ENCODE data around the gene SMAD6. TPM values are rescaled to one million over a fixed set of nuclear protein-coding genes. Genes with fewer than 3 reads are reported as not detected.

Gene SMAD6
- total and polyA plus RNA-seq, 2 donors (not counting 1 experiment from before 2014, with no cell fraction given): 0.03 to 0.37 TPM

DNA sequence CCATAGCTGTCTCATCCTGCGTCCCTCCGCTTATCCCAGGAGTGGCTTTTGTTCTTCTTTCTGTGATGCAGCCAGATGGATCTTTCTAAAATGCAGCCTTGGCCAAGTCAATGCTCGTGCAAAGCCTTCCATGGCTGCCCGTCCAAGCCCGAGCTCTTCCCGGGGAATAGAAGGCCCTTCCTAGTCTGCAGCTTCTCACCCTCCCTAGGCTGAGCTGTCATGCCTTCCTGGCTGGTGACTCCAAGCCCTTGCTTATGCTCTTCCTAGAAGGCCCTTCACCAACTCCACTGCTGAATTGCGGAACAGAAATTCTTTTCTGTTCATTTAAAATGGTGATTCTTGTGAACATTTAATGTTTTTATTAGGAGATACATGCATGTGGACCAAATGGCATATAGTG lies 95.9 kb downstream of the SMAD6 start:
- Histone ChIP-seq H3K27me3 (replicated peaks in 1 of 4; ENCODE audit: control extremely low read depth in 1 of 4, control insufficient read depth in 3 of 4, insufficient read depth in 4 of 4, low read length in 3 of 4) (peaks cover 0 to 13% (median 0%) of the 10 kb centered on the region in 4 experiments), H3K4me3 (ENCODE audit: control extremely low read depth in 1 of 5, extremely low read depth in 1 of 5, insufficient read depth in 1 of 5, low read depth in 2 of 5, low read length in 4 of 5) (no peak overlapping the region), H4K20me1 (ENCODE audit: control insufficient read depth, insufficient read depth, low read length, poor library complexity, severe bottlenecking) (no peaks in the 10 kb centered on the region), H2AFZ (ENCODE audit: insufficient read depth, low read depth, low read length, poor library complexity, severe bottlenecking) (no peak overlapping the region), H3K4me2 (replicated peaks; ENCODE audit: low read depth, low read length, poor library complexity, severe bottlenecking) (no peak overlapping the region), H3K36me3 (replicated peaks in 1 of 2; ENCODE audit: control extremely low read depth in 1 of 2, control insufficient read depth in 1 of 2, extremely low read depth in 1 of 2, insufficient read depth in 2 of 2, low read length in 1 of 2) (no peaks in the 10 kb centered on the region), H3K4me1 (ENCODE audit: control insufficient read depth in 2 of 2, insufficient read depth in 2 of 2, low read length in 2 of 2) (no peaks in the 10 kb centered on the region), H3K9me3 (ENCODE audit: control extremely low read depth in 1 of 3, control insufficient read depth in 2 of 3, insufficient read depth in 1 of 3, low read length in 2 of 3) (no peaks in the 10 kb centered on the region), H3K27ac (ENCODE audit: low read length in 2 of 2) (no peak overlapping the region), H3K79me2 (ENCODE audit: control insufficient read depth, insufficient read depth, low read length) (no peaks in the 10 kb centered on the region), H3K9ac (ENCODE audit: low read length) (no peak overlapping the region)
- no peak for DNase-seq
- H3K4me1 Mint-ChIP-seq: no peaks in the 10 kb centered on the region
- no peak overlapping the region for H3K4me3 Mint-ChIP-seq
- 88% methylated on average over 6 of the region's 7 CpGs for WGBS (ENCODE audit: insufficient coverage)
- no peak overlapping the region for H3K27ac Mint-ChIP-seq
- POLR2A ChIA-PET: interaction anchor here (0.5 kb wide), 1 partner anchor 192 kb away, joined by 3 read pairs; no protein-coding TSS in a partner anchor
- ATAC-seq (ENCODE audit: low read depth): no peak
- peaks cover 14% of the 10 kb centered on the region for H3K27me3 Mint-ChIP-seq
- CTCF ChIA-PET: no interaction called here
- H3K9me3 Mint-ChIP-seq (ENCODE audit: insufficient read depth): no peaks in the 10 kb centered on the region
- intact Hi-C loops (cut with micrococcal nuclease): no loop called here
- TF ChIP-seq, protein P1, sequence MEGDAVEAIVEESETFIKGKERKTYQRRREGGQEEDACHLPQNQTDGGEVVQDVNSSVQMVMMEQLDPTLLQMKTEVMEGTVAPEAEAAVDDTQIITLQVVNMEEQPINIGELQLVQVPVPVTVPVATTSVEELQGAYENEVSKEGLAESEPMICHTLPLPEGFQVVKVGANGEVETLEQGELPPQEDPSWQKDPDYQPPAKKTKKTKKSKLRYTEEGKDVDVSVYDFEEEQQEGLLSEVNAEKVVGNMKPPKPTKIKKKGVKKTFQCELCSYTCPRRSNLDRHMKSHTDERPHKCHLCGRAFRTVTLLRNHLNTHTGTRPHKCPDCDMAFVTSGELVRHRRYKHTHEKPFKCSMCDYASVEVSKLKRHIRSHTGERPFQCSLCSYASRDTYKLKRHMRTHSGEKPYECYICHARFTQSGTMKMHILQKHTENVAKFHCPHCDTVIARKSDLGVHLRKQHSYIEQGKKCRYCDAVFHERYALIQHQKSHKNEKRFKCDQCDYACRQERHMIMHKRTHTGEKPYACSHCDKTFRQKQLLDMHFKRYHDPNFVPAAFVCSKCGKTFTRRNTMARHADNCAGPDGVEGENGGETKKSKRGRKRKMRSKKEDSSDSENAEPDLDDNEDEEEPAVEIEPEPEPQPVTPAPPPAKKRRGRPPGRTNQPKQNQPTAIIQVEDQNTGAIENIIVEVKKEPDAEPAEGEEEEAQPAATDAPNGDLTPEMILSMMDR (IDR thresholded peaks at IDR 0.05): no peak
- TF ChIP-seq EZH2 (IDR thresholded peaks at IDR 0.05; ENCODE audit: borderline replicate concordance, insufficient read depth, low read depth, low read length, poor library complexity, severe bottlenecking): no peak

DNA sequence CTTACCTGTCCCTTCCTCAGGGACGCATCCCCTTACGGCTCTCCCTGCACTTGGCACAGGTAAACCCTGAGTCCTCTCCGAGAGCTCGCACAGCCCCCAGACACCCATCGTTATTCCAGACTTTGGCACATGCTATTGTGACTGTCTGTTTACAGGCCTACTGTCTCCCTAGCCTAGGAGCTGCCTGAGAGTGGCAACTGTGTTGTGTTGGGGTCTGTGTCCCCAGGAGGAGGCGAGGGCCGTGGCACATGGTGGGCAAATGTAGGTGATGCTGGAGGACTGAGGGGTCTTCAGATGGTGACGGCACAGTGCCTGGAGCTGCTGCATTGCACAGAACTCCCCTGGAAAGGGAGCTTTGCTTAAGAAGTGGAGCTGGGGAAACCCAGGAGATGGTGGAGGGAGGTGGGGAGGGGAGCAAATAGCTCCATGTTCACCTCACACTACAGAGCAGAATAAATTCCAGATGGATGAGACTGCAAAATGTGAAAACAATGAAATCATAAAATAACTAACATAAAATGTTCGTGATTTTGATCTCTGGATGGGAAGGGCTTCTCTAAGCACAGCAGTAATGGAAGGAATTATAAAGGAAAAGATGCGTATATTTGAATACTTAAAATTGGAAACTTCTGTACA lies 96.5 kb downstream of the SMAD6 start:
- Histone ChIP-seq H2AFZ (ENCODE audit: insufficient read depth, low read depth, low read length, poor library complexity, severe bottlenecking) (no peak overlapping the region), H3K4me3 (ENCODE audit: control extremely low read depth in 1 of 5, extremely low read depth in 1 of 5, insufficient read depth in 1 of 5, low read depth in 2 of 5, low read length in 4 of 5) (no peak overlapping the region), H3K79me2 (ENCODE audit: control insufficient read depth, insufficient read depth, low read length) (no peaks in the 10 kb centered on the region), H3K4me2 (replicated peaks; ENCODE audit: low read depth, low read length, poor library complexity, severe bottlenecking) (no peak overlapping the region), H3K9me3 (ENCODE audit: control extremely low read depth in 1 of 3, control insufficient read depth in 2 of 3, insufficient read depth in 1 of 3, low read length in 2 of 3) (no peaks in the 10 kb centered on the region), H3K9ac (ENCODE audit: low read length) (no peak overlapping the region), H3K4me1 (ENCODE audit: control insufficient read depth in 2 of 2, insufficient read depth in 2 of 2, low read length in 2 of 2) (no peaks in the 10 kb centered on the region), H3K27ac (ENCODE audit: low read length in 2 of 2) (no peak overlapping the region), H3K27me3 (replicated peaks in 1 of 4; ENCODE audit: control extremely low read depth in 1 of 4, control insufficient read depth in 3 of 4, insufficient read depth in 4 of 4, low read length in 3 of 4) (peaks cover 0 to 13% (median 0%) of the 10 kb centered on the region in 4 experiments), H4K20me1 (ENCODE audit: control insufficient read depth, insufficient read depth, low read length, poor library complexity, severe bottlenecking) (no peaks in the 10 kb centered on the region), H3K36me3 (replicated peaks in 1 of 2; ENCODE audit: control extremely low read depth in 1 of 2, control insufficient read depth in 1 of 2, extremely low read depth in 1 of 2, insufficient read depth in 2 of 2, low read length in 1 of 2) (no peaks in the 10 kb centered on the region)
- DNase-seq (no peak), ATAC-seq (ENCODE audit: low read depth) (no peak)
- WGBS (ENCODE audit: insufficient coverage): 96% methylated on average over 8 of the region's 10 CpGs
- ChIA-PET CTCF (no interaction called here), POLR2A (interaction anchor here (0.5 kb wide), 1 partner anchor 192 kb away, joined by 3 read pairs; no protein-coding TSS in a partner anchor)
- Mint-ChIP-seq H3K4me3 (no peak overlapping the region), H3K27me3 (peaks cover 14% of the 10 kb centered on the region), H3K4me1 (no peaks in the 10 kb centered on the region), H3K9me3 (ENCODE audit: insufficient read depth) (no peaks in the 10 kb centered on the region), H3K27ac (no peak overlapping the region)
- TF ChIP-seq, protein P1 (IDR thresholded peaks at IDR 0.05): no peak
- intact Hi-C loops (cut with micrococcal nuclease): no loop called here
